Right lobe of liver (tissue), 4 donors: ENCODE results near the gene CDC40.

Experiments used
- CTCF ChIP-seq, 4 donors: fragments of 200-600 bp in 3 of 4; fragments of 450-650 bp in 1 of 4; IDR thresholded peaks; one replicate each; pipeline versions ENCODE4 v1.5.1 to v1.8.0; 2016 to 2022; ENCODE audit warnings: antibody characterized with exemption in 4 of 4, mild to moderate bottlenecking in 2 of 4
- POLR2A ChIP-seq: fragments of 450-650 bp; IDR thresholded peaks from one replicate; pipeline ENCODE4 v1.6.1; 2017; ENCODE audit warnings: antibody characterized with exemption, mild to moderate bottlenecking
- donor health status: DM: no; HTN: no; CAD: no.
- donor health status: DM: no; HTN: no; CAD: no.
- donor health status: DM: no; HTN: yes; CAD: no.

GRCh38 chr6:110170081-110170480 lies 10.1 kb upstream of the CDC40 start:
- no peak for TF ChIP-seq POLR2A
- no peak for TF ChIP-seq CTCF (IDR thresholded peaks at IDR 0.05)
